ENCODE measurements around the gene PKNOX2. TPM values are rescaled to one million over a fixed set of nuclear protein-coding genes. Genes with fewer than 3 reads are reported as not detected.

Gene PKNOX2
- total and polyA plus RNA-seq, 2 of the 8 experiments (the other 6 are each of a cell fraction or from before 2014, with no cell fraction given): 2.0 TPM

DNA sequence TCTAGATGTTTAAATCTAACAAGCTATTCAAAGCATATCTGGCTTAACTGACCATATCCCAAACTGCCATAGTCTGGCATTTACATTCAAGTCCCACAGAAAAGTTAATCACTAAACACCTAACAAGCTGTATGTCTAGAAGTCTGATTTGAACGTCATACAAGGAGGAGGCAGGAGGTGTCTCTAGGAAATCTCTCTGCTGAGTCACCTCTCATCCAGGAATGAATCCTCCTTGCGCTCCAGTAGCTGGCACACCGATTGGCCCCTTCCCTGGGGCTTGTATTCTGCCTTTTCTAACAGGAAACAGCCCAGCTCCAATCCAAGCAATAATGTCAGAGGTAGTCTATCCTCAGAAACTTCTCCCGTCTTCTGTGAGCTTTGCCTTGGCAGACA is 299.7 kb downstream of the PKNOX2 start:
- H3K79me1 ChIP-seq (ENCODE audit: low read depth, low read length): no peaks in the 10 kb centered on the region
- no peaks in the 10 kb centered on the region for H4K20me1 ChIP-seq (replicated peaks in 1 of 2; ENCODE audit: control insufficient read depth in 1 of 2, insufficient read depth in 2 of 2, low read length in 2 of 2)
- H3K9me3 ChIP-seq (ENCODE audit: insufficient read depth in 2 of 2, low read depth in 1 of 2, low read length in 1 of 2): no peaks in the 10 kb centered on the region
- H3K4me3 ChIP-seq (ENCODE audit: extremely low read depth in 1 of 4, insufficient read depth in 2 of 4, low read depth in 3 of 4, low read length in 4 of 4): no peak overlapping the region
- H4K5ac ChIP-seq (ENCODE audit: insufficient read length, low read depth, low read length): no peak overlapping the region
- H3K56ac ChIP-seq (replicated peaks; ENCODE audit: insufficient read length, low read depth, low read length): no peak overlapping the region
- H3K23me2 ChIP-seq (ENCODE audit: low read depth, low read length): no peaks in the 10 kb centered on the region
- H3K14ac ChIP-seq (ENCODE audit: insufficient read length): no peak overlapping the region
- H3K4me1 ChIP-seq (replicated peaks in 1 of 4; ENCODE audit: control insufficient read depth in 3 of 4, insufficient read depth in 4 of 4, low read length in 3 of 4): peaks cover 0 to 8% (median 2%) of the 10 kb centered on the region in 4 experiments; a peak in 5 of 7 replicates
- no peak overlapping the region for H2BK12ac ChIP-seq (ENCODE audit: low read depth, low read length)
- H3K4ac ChIP-seq (replicated peaks; ENCODE audit: insufficient read length, low read depth, low read length): no peak overlapping the region
- no peak overlapping the region for H2BK15ac ChIP-seq (ENCODE audit: low read length)
- no peak overlapping the region for H2AK5ac ChIP-seq (ENCODE audit: low read depth, low read length)
- no peaks in the 10 kb centered on the region for H3K79me2 ChIP-seq (ENCODE audit: control insufficient read depth in 1 of 2, insufficient read depth in 2 of 2, low read length in 2 of 2)
- H2AFZ ChIP-seq (ENCODE audit: low read length): no peak overlapping the region
- FAIRE-seq (no peak), DNase-seq (ENCODE audit: low read depth in 1 of 2, low spot score in 2 of 2) (no peak)
- no peak overlapping the region for H3K18ac ChIP-seq (ENCODE audit: extremely low read depth, low read length)
- no peak overlapping the region for H3K27ac ChIP-seq (ENCODE audit: low read depth, low read length)
- H3K9ac ChIP-seq (replicated peaks in 1 of 4; ENCODE audit: extremely low read depth in 1 of 4, low read depth in 3 of 4, low read length in 3 of 4): no peak overlapping the region
- no peak overlapping the region for H2BK20ac ChIP-seq (ENCODE audit: low read length)
- H2BK120ac ChIP-seq (replicated peaks; ENCODE audit: low read depth, low read length): no peak overlapping the region
- H3K36me3 ChIP-seq (ENCODE audit: control insufficient read depth in 2 of 4, insufficient read depth in 4 of 4, low read length in 3 of 4): peaks cover 0 to 3% (median 0%) of the 10 kb centered on the region in 4 experiments; a peak in 3 of 8 replicates
- TF ChIP-seq RFX5 (IDR thresholded peaks at IDR 0.05; ENCODE audit: borderline replicate concordance, low read depth, low read length): no peak
- no peak for TF ChIP-seq PHF8 (conservative IDR thresholded peaks at IDR 0.05; ENCODE audit: low read depth, low read length)
- no peak for TF ChIP-seq CREB1 (IDR thresholded peaks at IDR 0.05)
- TF ChIP-seq TBP (IDR thresholded peaks at IDR 0.05; ENCODE audit: low read depth, low read length): no peak
- TF ChIP-seq BCL11A (IDR thresholded peaks at IDR 0.05; ENCODE audit: low read depth in 2 of 2, low read length in 2 of 2): no peak
- TF ChIP-seq FOSL1 (IDR thresholded peaks at IDR 0.05; ENCODE audit: insufficient read depth, low read depth, low read length): no peak
- H3K4me2 ChIP-seq (ENCODE audit: insufficient read depth in 1 of 2, low read depth in 2 of 2, low read length in 2 of 2): no peak overlapping the region
- H4K91ac ChIP-seq (replicated peaks; ENCODE audit: insufficient read length, low read length): no peak overlapping the region
- no peak overlapping the region for H4K8ac ChIP-seq (ENCODE audit: extremely low read depth, insufficient read depth, low read length)
- no peaks in the 10 kb centered on the region for H3K27me3 ChIP-seq (replicated peaks in 1 of 4; ENCODE audit: control insufficient read depth in 3 of 4, extremely low read depth in 1 of 4, insufficient read depth in 3 of 4, low read length in 3 of 4)
- H2BK5ac ChIP-seq (ENCODE audit: low read depth, low read length): no peak overlapping the region
- CTCF ChIA-PET (ENCODE audit: partially characterized antibody): interaction anchor here (0.7 to 2.5 kb wide), 5 partner anchors 11 to 33 kb away, joined by 3 to 10 read pairs (median 3); no protein-coding TSS in a partner anchor
- no peak overlapping the region for H3K23ac ChIP-seq (ENCODE audit: insufficient read length)
- POLR2A ChIA-PET (ENCODE audit: partially characterized antibody): interaction anchor here (0.6 to 1.2 kb wide), 2 partner anchors 11 to 16 kb away, joined by 3 to 4 read pairs; no protein-coding TSS in a partner anchor
- WGBS, 2 experiments (ENCODE audit: extremely low coverage in 1 of 2, insufficient coverage in 1 of 2, insufficient read length in 1 of 2, insufficient replicate concordance in 2 of 2, low coverage in 1 of 2, low lambda C conversion rate in 2 of 2, missing lambda C conversion rate in 1 of 2): 88% methylated on average over 4 of the region's 4 CpGs; no CpG with 5 or more reads in 1 of the 2 experiments

Data from H1 (cell line).